ENCODE data around the gene FUT2.

The FUT2 gene

DNA sequence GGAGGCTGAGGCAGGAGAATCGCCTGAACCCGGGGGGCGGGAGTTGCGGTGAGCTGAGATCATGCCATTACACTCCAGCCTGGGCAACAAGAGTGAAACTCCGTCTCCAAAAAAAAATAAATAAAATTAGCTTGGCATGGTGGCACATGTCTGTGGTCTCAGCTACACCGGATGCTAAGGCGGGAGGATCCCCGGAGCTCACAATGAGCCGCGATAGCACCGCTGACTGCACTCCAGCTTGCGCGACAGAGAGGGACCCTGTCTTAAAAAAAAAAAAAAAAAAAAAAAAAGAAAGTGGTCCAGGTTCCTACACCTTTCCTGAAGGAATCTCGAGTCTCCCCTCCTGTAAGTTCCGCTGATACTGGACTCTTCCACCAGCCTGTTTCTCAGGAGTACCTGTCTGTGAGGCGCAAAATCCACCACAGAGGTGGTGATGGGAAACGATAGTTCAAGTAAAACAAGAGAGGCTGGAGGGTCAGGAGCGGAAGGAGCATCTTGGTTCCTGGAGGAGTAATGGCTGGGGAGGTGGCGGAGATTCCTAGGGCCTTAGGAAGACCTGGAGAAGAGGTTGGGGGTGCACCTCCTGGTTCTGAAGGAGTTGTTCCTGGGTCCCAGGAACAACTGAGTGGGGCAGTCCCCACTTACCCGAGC, 56.2 kb downstream of the FUT2 start:
- DNase-seq (ENCODE audit: low read depth), result no peak

DNA sequence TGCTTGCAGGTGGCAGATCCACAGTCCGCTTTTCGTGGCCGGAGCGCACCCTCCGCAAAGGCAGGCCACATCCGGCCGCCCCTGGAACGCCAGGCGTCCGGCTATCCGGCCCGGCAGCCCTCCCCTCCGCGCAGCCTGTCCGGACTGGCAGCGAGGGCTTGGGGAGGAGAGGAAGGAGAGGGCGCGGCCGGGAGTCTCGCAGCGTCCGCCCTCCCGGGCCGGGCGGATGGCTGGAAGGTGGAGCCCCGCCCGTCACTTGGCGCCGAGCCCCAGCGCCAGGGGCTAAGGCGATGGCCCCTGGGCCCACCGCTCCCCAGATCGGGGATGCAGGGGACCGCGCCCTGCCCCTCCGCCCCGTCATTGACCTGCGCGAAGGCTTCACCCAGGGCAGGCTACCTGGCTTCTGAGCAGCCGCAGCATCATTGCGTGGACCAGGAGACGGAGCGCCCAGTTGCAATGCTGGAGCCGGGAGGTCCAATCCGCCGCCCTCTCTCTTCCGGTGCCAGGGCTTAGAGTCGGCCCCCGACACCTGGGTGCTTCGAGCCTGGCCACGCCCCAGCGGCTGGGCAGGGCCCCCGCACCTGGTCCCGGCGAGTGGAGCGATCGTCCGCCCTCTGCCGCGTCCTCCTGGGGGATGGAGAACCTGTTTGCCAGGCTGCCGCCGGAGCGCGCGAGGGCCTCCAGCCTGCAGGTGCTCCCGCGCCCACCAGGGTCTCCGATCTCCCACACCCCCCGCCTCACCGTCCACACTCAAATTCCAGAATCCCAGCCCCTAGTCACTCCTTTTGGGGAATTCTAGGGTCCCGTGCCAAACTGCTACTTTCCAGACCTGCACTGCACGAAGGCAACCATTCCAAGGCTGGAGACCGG, 57.0 kb downstream of the FUT2 start, which contains the start of gene FUT1:
Gene FUT1 (minus strand): TSS at position 146 of the 870 bp plus-strand sequence. CDS start 1,360 bp downstream, outside the sequence.
- DNase-seq (ENCODE audit: low read depth), result peak; percentile 11

DNA sequence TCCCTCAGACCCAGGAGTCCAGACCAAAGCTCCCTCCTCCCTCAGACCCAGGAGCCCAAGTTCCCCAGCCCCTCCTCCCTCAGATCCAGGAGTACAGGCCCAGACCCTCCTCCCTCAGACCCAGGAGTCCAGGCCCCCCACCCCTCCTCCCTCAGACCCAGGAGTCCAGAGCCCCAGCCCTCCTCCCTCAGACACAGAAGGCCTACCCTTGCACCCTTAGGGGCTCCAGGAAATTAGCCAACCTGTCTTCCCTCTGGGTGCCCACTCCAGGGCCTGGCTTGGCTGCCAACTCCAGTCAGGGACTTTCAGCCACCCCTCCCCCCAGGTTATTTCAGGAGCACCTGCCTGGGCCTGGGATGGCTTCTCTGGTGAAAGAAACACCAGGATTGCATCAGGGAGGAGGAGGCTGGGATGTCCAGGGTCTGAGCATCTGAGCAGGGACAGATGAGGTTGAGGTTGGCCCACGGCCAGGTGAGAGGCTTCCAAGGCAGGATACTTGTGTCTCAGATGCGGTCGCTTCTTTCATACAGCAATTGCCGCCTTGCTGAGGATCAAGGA, 59.4 kb downstream of the FUT2 start, which contains the start of gene FGF21:
Gene FGF21 (plus strand): TSS at position 441 of the 558 bp plus-strand sequence. CDS start 713 bp downstream, outside the sequence.
- no peak for DNase-seq (ENCODE audit: low read depth)

Measured in T-helper 22 cell (primary cell).